Psoas muscle (tissue), 8 donors: ENCODE results near the gene CAPZA2. TPM values are rescaled to one million over a fixed set of nuclear protein-coding genes. Genes with fewer than 3 reads are reported as not detected.
A peak's percentile ranks its signal among the peaks of the same experiment; 100 is the strongest.
"Not testable (repeated sequence)": the region's sequence is repeated elsewhere in the genome, so short reads cannot be mapped to it uniquely, and the experiment has no call there.

ENCODE experiments used
- ATAC-seq, 4 donors: fragments of 200-7000 bp; cut with Tn5 transposase; one replicate each; pipeline ENCODE4 v1.9.1; 2020; ENCODE audit warnings: moderate library complexity in 3 of 4, mild to moderate bottlenecking in 2 of 4
- DNase-seq, 2 donors: peaks; one replicate each; pipeline ENCODE4 v3.0.0-alpha.2; 2020
- H3K27ac ChIP-seq: fragments of 200-600 bp; one replicate; pipeline ENCODE4 v1.8.0; 2022
- H3K27me3 ChIP-seq, 3 donors: fragments of 200-600 bp in 1 of 3; one replicate each; pipeline versions ENCODE4 v1.6.1 to v1.8.0; 2013 to 2022; ENCODE audit warnings: low read length in 2 of 3, mild to moderate bottlenecking in 2 of 3, moderate library complexity in 1 of 3; ENCODE audit not compliant: insufficient read depth in 3 of 3
- H3K36me3 ChIP-seq, 2 donors: fragments of 200-600 bp in 1 of 2; one replicate each; pipeline versions ENCODE4 v1.6.1 to v1.8.0; 2013 to 2022; ENCODE audit warnings: low read depth in 1 of 2, mild to moderate bottlenecking in 1 of 2, moderate library complexity in 1 of 2; ENCODE audit not compliant: insufficient read depth in 1 of 2
- H3K4me1 ChIP-seq: fragments of 200-600 bp; one replicate; pipeline ENCODE4 v1.8.0; 2022
- H3K4me3 ChIP-seq: fragments of 200-600 bp; one replicate; pipeline ENCODE4 v1.8.0; 2022; ENCODE audit warnings: mild to moderate bottlenecking
- H3K9me3 ChIP-seq: fragments of 200-600 bp; one replicate; pipeline ENCODE4 v1.8.0; 2022
- CTCF ChIP-seq: fragments of 200-600 bp; IDR thresholded peaks from one replicate; pipeline ENCODE4 v1.8.0; 2022; ENCODE audit warnings: antibody characterized with exemption
- WGBS, 3 donors: extraction: QIAGEN DNeasy Blood & Tissue Kit; methylation state at CpG; one replicate each; pipeline versions ENCODE4 v1.1.6 to v1.1.7; 2013; 5-methylcytosine and 5-hydroxymethylcytosine counted together
- intact Hi-C, 2 donors: fragments of 100-400 bp; cut with DNase I; formaldehyde crosslinking; loops; one replicate each; pipeline versions ENCODE4 v1.11.0 to v1.14.2; 2022
- long read RNA-seq, 2 donors: library from polyadenylated mRNA; unstranded; transcript quantifications; one replicate each; pipeline ENCODE4 v2.0.0, GENCODE V29; 2021
- polyA plus RNA-seq, 3 donors: library from polyadenylated mRNA; stranded (reverse); fragments of 200-250 nt; gene quantifications; one replicate each; pipeline ENCODE4 v1.2.3, GENCODE V29; 2013
- total RNA-seq, 4 donors: library from RNA; stranded (reverse); fragmentation: NEBNext Ultra II Directional in 2 of 4; extraction: Animal tissue kit (Norgen Biotek cat#: 25700) in 2 of 4; gene quantifications; one replicate each; pipeline versions ENCODE4 v1.2.1 to v1.2.4, GENCODE V29; 2021 to 2023
- donor health status: healthy with polysubstance abuse.
- donor health status: DM: no; HTN: no; CAD: no; lungs with moderate emphysema.
- donor health status: Bipolar disorder and iron deficiency.
- donor health status: healthy.
- donor health status: DM: yes; HTN: yes; CAD: no.
- donor health status: DM: no; HTN: no; CAD: no.
- donor health status: DM: no; HTN: no; CAD: no.
- donor health status: DM: yes; HTN: yes; CAD: no.

CAPZA2 gene
- total RNA-seq = 100 to 1,000 TPM; 152 to 271 (median 232) TPM
- polyA plus RNA-seq = 100 to 1,000 TPM in 2 of 3 donors, 10 to 100 TPM in 1; 83.0 to 144 (median 120) TPM
- long read RNA-seq, donor 1, full-length matches to known transcripts = 272 of 281 reads
- long read RNA-seq, donor 1, partial matches to known transcripts = 2 of 281 reads
- long read RNA-seq, donor 1, other reads (novel, unspliced or antisense) = 7 of 281 reads
- long read RNA-seq, donor 2, full-length matches to known transcripts = 486 of 511 reads
- long read RNA-seq, donor 2, partial matches to known transcripts = 5 of 511 reads
- long read RNA-seq, donor 2, other reads (novel, unspliced or antisense) = 20 of 511 reads

- H3K27ac ChIP-seq = peak within 1 kb of the TSS; percentile 100
- no peaks in the 10 kb centered on the region for H3K36me3 ChIP-seq
- no peaks in the 10 kb centered on the region for H3K27me3 ChIP-seq
- peak; percentile 95 to 97 (median 96) for ATAC-seq
- H3K4me1 ChIP-seq = peaks cover 32% of the 10 kb centered on the region
- H3K9me3 ChIP-seq = no peaks in the 10 kb centered on the region
- peak; percentile 96 to 97 for DNase-seq
- 0 to 1% (median 0%) methylated on average over 60 to 80 of the region's 80 CpGs for WGBS, 3 donors
- intact Hi-C loops = loop anchor here in 1 of 2 donors (5.0 kb wide), 1 partner anchor 55 kb away; no protein-coding TSS in a partner anchor
- peak; percentile 62 for TF ChIP-seq CTCF
- peak within 1 kb of the TSS; percentile 94 for H3K4me3 ChIP-seq
Measured at GRCh38 chr7:116862234-116862950, at the start of gene CAPZA2. TSS of gene CAPZA2 (plus strand) at chr7:116862587. CDS start at chr7:116862612, 25 bp downstream.

- Histone ChIP-seq H3K36me3 (no peaks in the 10 kb centered on the region), H3K27me3 (no peaks in the 10 kb centered on the region), H3K4me1 (peaks cover 13% of the 10 kb centered on the region), H3K9me3 (no peaks in the 10 kb centered on the region), H3K27ac (no peak overlapping the region), H3K4me3 (no peak overlapping the region)
- DNase-seq (no peak), ATAC-seq (no peak)
- no peak for TF ChIP-seq CTCF
- WGBS, 3 donors = 82 to 87% (median 84%) methylated on average over 2 of the region's 2 CpGs
- intact Hi-C loops = loop anchor here (10.0 kb wide), 3 partner anchors 548 to 638 kb away; no protein-coding TSS in a partner anchor
Measured at GRCh38 chr7:116812860-116813259, 49.5 kb upstream of the CAPZA2 start.

- not testable (repeated sequence) for H3K27ac ChIP-seq, H3K27me3 ChIP-seq, DNase-seq, H3K9me3 ChIP-seq, ATAC-seq, H3K4me3 ChIP-seq, H3K36me3 ChIP-seq
- intact Hi-C loops = loop anchor here (10.0 kb wide), 3 partner anchors 549 to 639 kb away; no protein-coding TSS in a partner anchor
- 92 to 95% (median 94%) methylated on average over 3 of the region's 3 CpGs for WGBS, 3 donors
- peaks cover 13% of the 10 kb centered on the region for H3K4me1 ChIP-seq
Measured at GRCh38 chr7:116813371-116813770, 49.0 kb upstream of the CAPZA2 start.

- Histone ChIP-seq H3K9me3 (no peaks in the 10 kb centered on the region), H3K4me3 (no peak overlapping the region), H3K4me1 (peaks cover under 1% of the 10 kb centered on the region), H3K27ac (no peak overlapping the region), H3K27me3 (no peaks in the 10 kb centered on the region), H3K36me3 (no peaks in the 10 kb centered on the region)
- 65 to 84% (median 65%) methylated on average over 3 of the region's 3 CpGs for WGBS, 3 donors
- ATAC-seq = no peak
- no peak for DNase-seq
- intact Hi-C loops = loop anchor here (10.0 kb wide), 3 partner anchors 550 to 640 kb away; no protein-coding TSS in a partner anchor
- no peak for TF ChIP-seq CTCF
Measured at GRCh38 chr7:116815041-116815440, 47.3 kb upstream of the CAPZA2 start.

- ATAC-seq (no peak), DNase-seq (no peak)
- Histone ChIP-seq H3K27ac (peak overlapping the region; percentile 46), H3K4me3 (no peak overlapping the region), H3K4me1 (no peaks in the 10 kb centered on the region), H3K36me3 (no peaks in the 10 kb centered on the region), H3K27me3 (no peaks in the 10 kb centered on the region), H3K9me3 (no peaks in the 10 kb centered on the region)
- intact Hi-C loops = no loop called here
- 88 to 95% (median 93%) methylated on average over 3 of the region's 3 CpGs for WGBS, 3 donors
- no peak for TF ChIP-seq CTCF
Measured at GRCh38 chr7:116820149-116820548, 42.2 kb upstream of the CAPZA2 start.

GRCh38 chr7:116821647-116822046, 40.7 kb upstream of the CAPZA2 start:
- DNase-seq, H3K4me3 ChIP-seq, H3K9me3 ChIP-seq, intact Hi-C loops, ATAC-seq, H3K4me1 ChIP-seq, H3K36me3 ChIP-seq, H3K27ac ChIP-seq, H3K27me3 ChIP-seq: not testable (repeated sequence)
- 95 to 96% (median 95%) methylated on average over 4 of the region's 4 CpGs for WGBS, 3 donors
